Progenitor cell of endocrine pancreas (in vitro differentiated cells): ENCODE measurements around the gene CFAP210. TPM values are rescaled to one million over a fixed set of nuclear protein-coding genes. Genes with fewer than 3 reads are reported as not detected.

Experiments used
- DNase-seq: peaks from one replicate; pipeline ENCODE4 v3.0.0; 2021; ENCODE audit warnings: low spot score; ENCODE audit not compliant: unreplicated experiment
- H3K27ac Mint-ChIP-seq: 2 replicates; pipeline ENCODE4 v1.8.0; 2021; ENCODE audit warnings: mild to moderate bottlenecking, moderate library complexity, mixed read lengths
- H3K27me3 Mint-ChIP-seq: 2 replicates; pipeline ENCODE4 v1.8.0; 2021; ENCODE audit warnings: mixed read lengths
- H3K36me3 Mint-ChIP-seq: 2 replicates; pipeline ENCODE4 v1.8.0; 2022; ENCODE audit warnings: mixed read lengths; ENCODE audit not compliant: insufficient read depth
- H3K4me1 Mint-ChIP-seq: 2 replicates; pipeline ENCODE4 v1.8.0; 2021; ENCODE audit warnings: low read depth, mixed read lengths
- H3K4me3 Mint-ChIP-seq: 2 replicates; pipeline ENCODE4 v1.8.0; 2021; ENCODE audit warnings: low read depth, mild to moderate bottlenecking, moderate library complexity, mixed read lengths
- H3K9me3 Mint-ChIP-seq: 2 replicates; pipeline ENCODE4 v1.8.0; 2021; ENCODE audit warnings: low read depth, mixed read lengths
- CTCF ChIP-seq: fragments of 200-600 bp; sonication (generic); IDR thresholded peaks from one replicate; pipeline ENCODE4 v1.5.0; 2021; ENCODE audit warnings: antibody characterized with exemption, mild to moderate bottlenecking; ENCODE audit not compliant: unreplicated experiment
- total RNA-seq: library from RNA; stranded (reverse); gene quantifications from 2 replicates; pipeline ENCODE4 v1.2.1, GENCODE V29; 2021

Gene CFAP210
- total RNA-seq, 1 donor from 2014 or later = 1.6 TPM

GRCh38 chr2:169659320-169659719, 34.9 kb downstream of the CFAP210 start:
- no peak for TF ChIP-seq CTCF
- DNase-seq = no peak
- H3K27me3 Mint-ChIP-seq = no peaks in the 10 kb centered on the region
- no peaks in the 10 kb centered on the region for H3K9me3 Mint-ChIP-seq
- H3K4me1 Mint-ChIP-seq = no peaks in the 10 kb centered on the region
- no peak overlapping the region for H3K4me3 Mint-ChIP-seq
- no peak overlapping the region for H3K27ac Mint-ChIP-seq
- peaks cover 2% of the 10 kb centered on the region for H3K36me3 Mint-ChIP-seq

GRCh38 chr2:169658877-169659276, 35.3 kb downstream of the CFAP210 start:
- no peaks in the 10 kb centered on the region for H3K9me3 Mint-ChIP-seq
- no peak for DNase-seq
- TF ChIP-seq CTCF = no peak
- H3K27ac Mint-ChIP-seq = no peak overlapping the region
- H3K36me3 Mint-ChIP-seq = peaks cover 2% of the 10 kb centered on the region
- no peak overlapping the region for H3K4me3 Mint-ChIP-seq
- no peaks in the 10 kb centered on the region for H3K4me1 Mint-ChIP-seq
- H3K27me3 Mint-ChIP-seq = no peaks in the 10 kb centered on the region

- Mint-ChIP-seq H3K36me3 (peaks cover 2% of the 10 kb centered on the region), H3K9me3 (no peaks in the 10 kb centered on the region), H3K4me3 (no peak overlapping the region), H3K27me3 (no peaks in the 10 kb centered on the region), H3K4me1 (no peaks in the 10 kb centered on the region), H3K27ac (no peak overlapping the region)
- no peak for TF ChIP-seq CTCF
- DNase-seq = no peak
These were observed 38.0 kb downstream of the CFAP210 start for GRCh38 chr2:169656164-169656563.

- Mint-ChIP-seq H3K4me3 (no peak overlapping the region), H3K27me3 (no peaks in the 10 kb centered on the region), H3K27ac (no peak overlapping the region), H3K4me1 (peaks cover 1% of the 10 kb centered on the region), H3K36me3 (no peaks in the 10 kb centered on the region), H3K9me3 (no peaks in the 10 kb centered on the region)
- no peak for DNase-seq
- TF ChIP-seq CTCF = no peak
These were observed 40.6 kb downstream of the CFAP210 start for GRCh38 chr2:169653636-169654035.

- no peak for TF ChIP-seq CTCF
- H3K27me3 Mint-ChIP-seq = no peaks in the 10 kb centered on the region
- no peaks in the 10 kb centered on the region for H3K9me3 Mint-ChIP-seq
- no peaks in the 10 kb centered on the region for H3K36me3 Mint-ChIP-seq
- peaks cover 1% of the 10 kb centered on the region for H3K4me1 Mint-ChIP-seq
- DNase-seq = no peak
- no peak overlapping the region for H3K4me3 Mint-ChIP-seq
- H3K27ac Mint-ChIP-seq = no peak overlapping the region
These were observed 44.9 kb downstream of the CFAP210 start for GRCh38 chr2:169649278-169649677.

GRCh38 chr2:169647496-169647895, 46.7 kb downstream of the CFAP210 start:
- Mint-ChIP-seq H3K27ac (no peak overlapping the region), H3K36me3 (no peaks in the 10 kb centered on the region), H3K4me3 (no peak overlapping the region), H3K27me3 (no peaks in the 10 kb centered on the region), H3K9me3 (no peaks in the 10 kb centered on the region), H3K4me1 (peaks cover 1% of the 10 kb centered on the region)
- DNase-seq = no peak
- TF ChIP-seq CTCF = no peak
